HCT116 (cell line): Measurements from ENCODE around the gene ALDH3A2. TPM values are rescaled to one million over a fixed set of nuclear protein-coding genes. Genes with fewer than 3 reads are reported as not detected.
A peak's percentile ranks its signal among the peaks of the same experiment; 100 is the strongest.

ENCODE experiments used
- ATAC-seq: fragments of 200-7000 bp; cut with Tn5 transposase; 2 replicates; pipeline ENCODE4 v1.9.1; 2020; ENCODE audit warnings: mild to moderate bottlenecking, moderate library complexity
- BruUV-seq: library from RNA; stranded (reverse); fragments of 400-500 nt; replicated peaks from 2 replicates; lab custom pipeline; 2021; lab: Mats Ljungman, UMichigan
- CTCF ChIA-PET: fragments of 300-600 bp; sonication (Branson Sonifier 250); formaldehyde crosslinking; loops from one replicate; lab custom pipeline; 2021; ENCODE audit warnings: antibody characterized with exemption; lab: Charles Lee
- POLR2A ChIA-PET: fragments of 300-600, 350-600 bp; sonication (Branson Sonifier 250); formaldehyde crosslinking; loops from one replicate; lab custom pipeline; 2021; ENCODE audit warnings: antibody characterized with exemption; lab: Charles Lee
- RAD21 ChIA-PET, 2 experiments: fragments of 300-600 bp; sonication (Branson Sonifier 250); formaldehyde crosslinking; loops; one replicate each; lab custom pipeline; 2023; ENCODE audit warnings: low total read pairs in 2 of 2; ENCODE audit not compliant: uncharacterized antibody in 2 of 2, unreplicated experiment in 2 of 2, low non-redundant PET in 1 of 2; lab: Charles Lee
- DNase-seq: peaks from one replicate; pipeline ENCODE4 v3.0.0-alpha.2; 2010; ENCODE audit warnings: low read depth, low spot score
- H2AFZ ChIP-seq: fragments of 200-600 bp; shearing (Covaris generic), sonication (generic); 2 replicates; pipeline ENCODE4 v1.6.1; 2017; ENCODE audit warnings: low read depth, mixed run types, mixed read lengths, antibody characterized with exemption, low read length; ENCODE audit not compliant: poor library complexity, severe bottlenecking
- H3K27ac ChIP-seq: 2 replicates; pipeline ENCODE4 v1.5.1; 2012; ENCODE audit warnings: low read depth, low read length
- H3K27me3 ChIP-seq: fragments of 200-600 bp; sonication (generic); 2 replicates; pipeline ENCODE4 v1.6.1; 2016; ENCODE audit warnings: mixed run types, low read length, mixed read lengths; ENCODE audit not compliant: insufficient read depth
- H3K36me3 ChIP-seq, 2 experiments: fragments of 200-500 bp in 1 of 2; fragments of 200-600 bp in 1 of 2; sonication (Bioruptor generic) in 1 of 2; sonication (generic) in 1 of 2; 2 replicates each; pipeline versions ENCODE4 v1.5.1 to v1.6.1; 2014 to 2016; ENCODE audit warnings: low read length in 2 of 2, inconsistent platforms in 1 of 2, mixed read lengths in 1 of 2, mixed run types in 1 of 2; ENCODE audit not compliant: insufficient read depth in 2 of 2, control insufficient read depth in 1 of 2
- H3K4me1 ChIP-seq, 2 experiments: fragments of 200-600 bp in 1 of 2; sonication (generic) in 1 of 2; 2 replicates each; pipeline versions ENCODE4 v1.5.1 to v1.6.1; 2012 to 2017; ENCODE audit warnings: low read length in 2 of 2, inconsistent platforms in 1 of 2, mild to moderate bottlenecking in 1 of 2, mixed read lengths in 1 of 2, mixed run types in 1 of 2, moderate library complexity in 1 of 2; ENCODE audit not compliant: insufficient read depth in 2 of 2, control insufficient read depth in 1 of 2
- H3K4me2 ChIP-seq: fragments of 200-600 bp; sonication (generic); 2 replicates; pipeline ENCODE4 v1.6.1; 2017; ENCODE audit warnings: mixed run types, low read length, mixed read lengths
- H3K4me3 ChIP-seq, 2 experiments: fragments of 200-600 bp in 1 of 2; sonication (generic) in 1 of 2; replicated peaks in 1 of 2; 2 replicates each; pipeline ENCODE4 v1.5.1; 2011 to 2016; ENCODE audit warnings: low read length in 2 of 2, control low read depth in 1 of 2, low read depth in 1 of 2, mild to moderate bottlenecking in 1 of 2, mixed read lengths in 1 of 2, mixed run types in 1 of 2
- H3K79me2 ChIP-seq: fragments of 200-600 bp; sonication (generic); 2 replicates; pipeline ENCODE4 v1.6.1; 2017; ENCODE audit warnings: mild to moderate bottlenecking, mixed run types, low read length, moderate library complexity, mixed read lengths; ENCODE audit not compliant: insufficient read depth
- H3K9ac ChIP-seq: fragments of 200-600 bp; sonication (generic); 2 replicates; pipeline ENCODE4 v1.6.1; 2016; ENCODE audit warnings: low read length, mixed read lengths
- H3K9me2 ChIP-seq: fragments of 200-600 bp; sonication (generic), shearing (Covaris generic); 2 replicates; pipeline ENCODE4 v1.6.1; 2017; ENCODE audit warnings: mixed run types, mild to moderate bottlenecking, moderate library complexity; ENCODE audit not compliant: insufficient read depth
- H3K9me3 ChIP-seq, 2 experiments: fragments of 200-500 bp in 1 of 2; fragments of 200-600 bp in 1 of 2; sonication (Bioruptor generic) in 1 of 2; sonication (generic) in 1 of 2; 2 replicates each; pipeline ENCODE4 v1.6.1; 2014 to 2017; ENCODE audit warnings: low read length in 2 of 2, mixed read lengths in 2 of 2, inconsistent platforms in 1 of 2, low read depth in 1 of 2, mild to moderate bottlenecking in 1 of 2, mixed run types in 1 of 2, moderate library complexity in 1 of 2; ENCODE audit not compliant: control insufficient read depth in 1 of 2, insufficient read depth in 1 of 2
- H4K20me1 ChIP-seq: fragments of 200-600 bp; sonication (generic), shearing (Covaris generic); 2 replicates; pipeline ENCODE4 v1.6.1; 2017; ENCODE audit warnings: mixed run types, mild to moderate bottlenecking, moderate library complexity; ENCODE audit not compliant: insufficient read depth
- CBX3 ChIP-seq: IDR thresholded peaks from 2 replicates; pipeline ENCODE4 v1.6.1; 2012; ENCODE audit warnings: low read depth
- CEBPB ChIP-seq: IDR thresholded peaks from 2 replicates; pipeline ENCODE4 v1.6.1; 2012; ENCODE audit warnings: low read depth
- EGR1 ChIP-seq: IDR thresholded peaks from 2 replicates; pipeline ENCODE4 v1.6.1; 2012; ENCODE audit warnings: low read depth
- ELF1 ChIP-seq: IDR thresholded peaks from 2 replicates; pipeline ENCODE4 v1.6.1; 2012; ENCODE audit warnings: low read depth, borderline replicate concordance
- FOSL1 ChIP-seq: IDR thresholded peaks from 2 replicates; pipeline ENCODE4 v1.6.1; 2012; ENCODE audit warnings: low read depth
- POLR2AphosphoS5 ChIP-seq: IDR thresholded peaks from 2 replicates; pipeline ENCODE4 v1.6.1; 2011; ENCODE audit warnings: mild to moderate bottlenecking, low read depth, low read length, moderate library complexity
- SIN3A ChIP-seq: IDR thresholded peaks from 2 replicates; pipeline ENCODE4 v1.6.1; 2012; ENCODE audit warnings: low read depth
- SP1 ChIP-seq: IDR thresholded peaks from 2 replicates; pipeline ENCODE4 v1.6.1; 2012; ENCODE audit warnings: low read depth
- ZFX ChIP-seq: fragments of 450-650 bp; IDR thresholded peaks from 2 replicates; pipeline ENCODE4 v1.6.1; 2017
- intact Hi-C: fragments of 100-400 bp; cut with micrococcal nuclease; formaldehyde crosslinking; loops from 2 replicates; pipeline ENCODE4 v1.10.0; 2022
- total RNA-seq: library from RNA; stranded (reverse); gene quantifications from one replicate; pipeline ENCODE4 v1.2.1, GENCODE V29; 2021; ENCODE audit not compliant: unreplicated experiment
- TF ChIP-seq, protein P1 (sequence below): IDR thresholded peaks from 2 replicates; pipeline ENCODE4 v1.6.1; 2012
- TF ChIP-seq, protein P2 (sequence below): IDR thresholded peaks from 2 replicates; pipeline ENCODE4 v1.6.1; 2011; ENCODE audit warnings: mild to moderate bottlenecking, low read length, moderate library complexity; ENCODE audit not compliant: insufficient replicate concordance; ENCODE audit errors: extremely low read depth
- TF ChIP-seq, protein P3 (sequence below): IDR thresholded peaks from 2 replicates; pipeline ENCODE4 v1.6.1; 2012; ENCODE audit warnings: low read depth

Gene ALDH3A2
- total RNA-seq, 1 experiment from 2014 or later, result 86.8 TPM

DNA sequence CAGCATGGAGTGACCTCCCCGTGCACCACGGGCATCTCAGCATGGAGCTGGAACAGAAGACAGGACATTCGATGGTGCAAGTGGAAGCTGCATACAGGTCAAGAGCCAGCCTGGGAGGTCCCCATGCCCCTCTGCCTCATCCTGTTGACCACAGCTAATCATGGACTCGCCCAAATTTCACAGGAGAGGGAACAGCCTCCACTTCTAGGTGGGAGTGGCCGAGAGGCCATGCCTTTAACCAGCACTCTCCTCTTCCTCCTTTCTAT is 71.6 kb downstream of the ALDH3A2 start:
- no peak for TF ChIP-seq ELF1
- no peak for TF ChIP-seq ZFX
- TF ChIP-seq CEBPB, result no peak
- TF ChIP-seq, protein P1, sequence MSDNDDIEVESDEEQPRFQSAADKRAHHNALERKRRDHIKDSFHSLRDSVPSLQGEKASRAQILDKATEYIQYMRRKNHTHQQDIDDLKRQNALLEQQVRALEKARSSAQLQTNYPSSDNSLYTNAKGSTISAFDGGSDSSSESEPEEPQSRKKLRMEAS, result no peak
- TF ChIP-seq FOSL1, result no peak
- TF ChIP-seq, protein P2, sequence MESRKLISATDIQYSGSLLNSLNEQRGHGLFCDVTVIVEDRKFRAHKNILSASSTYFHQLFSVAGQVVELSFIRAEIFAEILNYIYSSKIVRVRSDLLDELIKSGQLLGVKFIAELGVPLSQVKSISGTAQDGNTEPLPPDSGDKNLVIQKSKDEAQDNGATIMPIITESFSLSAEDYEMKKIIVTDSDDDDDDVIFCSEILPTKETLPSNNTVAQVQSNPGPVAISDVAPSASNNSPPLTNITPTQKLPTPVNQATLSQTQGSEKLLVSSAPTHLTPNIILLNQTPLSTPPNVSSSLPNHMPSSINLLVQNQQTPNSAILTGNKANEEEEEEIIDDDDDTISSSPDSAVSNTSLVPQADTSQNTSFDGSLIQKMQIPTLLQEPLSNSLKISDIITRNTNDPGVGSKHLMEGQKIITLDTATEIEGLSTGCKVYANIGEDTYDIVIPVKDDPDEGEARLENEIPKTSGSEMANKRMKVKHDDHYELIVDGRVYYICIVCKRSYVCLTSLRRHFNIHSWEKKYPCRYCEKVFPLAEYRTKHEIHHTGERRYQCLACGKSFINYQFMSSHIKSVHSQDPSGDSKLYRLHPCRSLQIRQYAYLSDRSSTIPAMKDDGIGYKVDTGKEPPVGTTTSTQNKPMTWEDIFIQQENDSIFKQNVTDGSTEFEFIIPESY, result no peak
- ChIA-PET RAD21 (no interaction called here), CTCF (interaction anchor here (1.4 kb wide), 1 partner anchor 25 kb away, joined by 4 read pairs; no protein-coding TSS in a partner anchor), POLR2A (no interaction called here)
- Histone ChIP-seq H2AFZ (no peak overlapping the region), H4K20me1 (no peaks in the 10 kb centered on the region), H3K79me2 (no peaks in the 10 kb centered on the region), H3K27ac (no peak overlapping the region), H3K4me1 (peaks cover 13 to 35% of the 10 kb centered on the region in 2 experiments; a peak in 3 of 4 replicates), H3K4me3 (no peak overlapping the region), H3K4me2 (peak overlapping the region; percentile 26; the same call in 1 of the 2 replicates), H3K9me2 (no peaks in the 10 kb centered on the region), H3K9ac (no peak overlapping the region), H3K9me3 (no peaks in the 10 kb centered on the region), H3K36me3 (no peaks in the 10 kb centered on the region), H3K27me3 (no peaks in the 10 kb centered on the region)
- intact Hi-C loops, result no loop called here
- no peak for ATAC-seq
- BruUV-seq, result no TSS peak
- no peak for DNase-seq

DNA sequence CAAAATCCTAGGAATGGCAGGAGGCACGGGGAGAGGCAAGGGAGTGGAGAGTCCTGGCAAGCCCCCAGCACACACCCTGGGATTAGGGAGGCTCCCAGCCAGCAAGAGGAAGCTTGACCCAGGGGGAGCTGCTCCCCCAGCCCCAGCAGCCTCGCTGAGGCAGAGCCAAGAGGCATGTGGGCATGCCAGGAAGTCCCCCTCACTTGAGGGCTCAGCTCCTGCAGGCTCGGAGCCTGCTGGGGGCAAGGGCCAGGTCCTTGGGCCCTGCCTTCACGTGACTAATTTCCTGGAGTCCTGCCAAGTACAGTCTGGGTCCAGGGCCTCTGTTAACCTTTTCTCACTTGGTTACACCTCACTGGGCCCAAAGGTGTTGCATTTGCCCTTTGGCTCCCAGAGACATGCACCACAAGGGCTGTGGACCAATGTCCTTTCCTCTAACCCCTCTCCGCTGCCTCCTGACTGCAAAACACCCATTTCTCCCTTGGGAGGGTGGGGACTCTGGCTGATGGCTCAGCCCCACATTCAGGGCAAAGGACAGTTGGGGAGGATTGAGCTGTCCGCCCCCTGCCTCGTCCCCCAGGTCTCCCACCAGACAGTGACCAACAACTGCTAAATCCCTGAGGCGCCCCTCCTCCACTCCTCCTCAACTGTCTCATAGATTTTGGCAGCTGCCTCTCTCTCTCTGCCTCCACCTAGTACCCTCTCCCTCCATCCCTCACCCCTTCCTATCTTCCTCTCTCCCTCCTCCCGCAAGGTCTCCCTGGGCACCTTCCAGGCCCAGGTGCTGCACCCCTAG is 72.3 kb downstream of the ALDH3A2 start:
- intact Hi-C loops, result no loop called here
- H3K9ac ChIP-seq, result no peak overlapping the region
- H3K27me3 ChIP-seq, result no peaks in the 10 kb centered on the region
- H3K4me1 ChIP-seq, result peaks cover 13 to 35% of the 10 kb centered on the region in 2 experiments; a peak in 3 of 4 replicates
- no peaks in the 10 kb centered on the region for H3K36me3 ChIP-seq
- BruUV-seq, result no TSS peak
- H2AFZ ChIP-seq, result no peak overlapping the region
- H3K27ac ChIP-seq, result no peak overlapping the region
- DNase-seq (no peak), ATAC-seq (no peak)
- no peaks in the 10 kb centered on the region for H3K9me2 ChIP-seq
- ChIA-PET RAD21 (no interaction called here), POLR2A (no interaction called here), CTCF (interaction anchor here (1.4 kb wide), 1 partner anchor 24 kb away, joined by 4 read pairs; no protein-coding TSS in a partner anchor)
- no peaks in the 10 kb centered on the region for H4K20me1 ChIP-seq
- peak overlapping the region; percentile 26; the same call in 1 of the 2 replicates for H3K4me2 ChIP-seq
- H3K9me3 ChIP-seq, result no peaks in the 10 kb centered on the region
- H3K4me3 ChIP-seq, result no peak overlapping the region
- no peaks in the 10 kb centered on the region for H3K79me2 ChIP-seq
- TF ChIP-seq, protein P3, sequence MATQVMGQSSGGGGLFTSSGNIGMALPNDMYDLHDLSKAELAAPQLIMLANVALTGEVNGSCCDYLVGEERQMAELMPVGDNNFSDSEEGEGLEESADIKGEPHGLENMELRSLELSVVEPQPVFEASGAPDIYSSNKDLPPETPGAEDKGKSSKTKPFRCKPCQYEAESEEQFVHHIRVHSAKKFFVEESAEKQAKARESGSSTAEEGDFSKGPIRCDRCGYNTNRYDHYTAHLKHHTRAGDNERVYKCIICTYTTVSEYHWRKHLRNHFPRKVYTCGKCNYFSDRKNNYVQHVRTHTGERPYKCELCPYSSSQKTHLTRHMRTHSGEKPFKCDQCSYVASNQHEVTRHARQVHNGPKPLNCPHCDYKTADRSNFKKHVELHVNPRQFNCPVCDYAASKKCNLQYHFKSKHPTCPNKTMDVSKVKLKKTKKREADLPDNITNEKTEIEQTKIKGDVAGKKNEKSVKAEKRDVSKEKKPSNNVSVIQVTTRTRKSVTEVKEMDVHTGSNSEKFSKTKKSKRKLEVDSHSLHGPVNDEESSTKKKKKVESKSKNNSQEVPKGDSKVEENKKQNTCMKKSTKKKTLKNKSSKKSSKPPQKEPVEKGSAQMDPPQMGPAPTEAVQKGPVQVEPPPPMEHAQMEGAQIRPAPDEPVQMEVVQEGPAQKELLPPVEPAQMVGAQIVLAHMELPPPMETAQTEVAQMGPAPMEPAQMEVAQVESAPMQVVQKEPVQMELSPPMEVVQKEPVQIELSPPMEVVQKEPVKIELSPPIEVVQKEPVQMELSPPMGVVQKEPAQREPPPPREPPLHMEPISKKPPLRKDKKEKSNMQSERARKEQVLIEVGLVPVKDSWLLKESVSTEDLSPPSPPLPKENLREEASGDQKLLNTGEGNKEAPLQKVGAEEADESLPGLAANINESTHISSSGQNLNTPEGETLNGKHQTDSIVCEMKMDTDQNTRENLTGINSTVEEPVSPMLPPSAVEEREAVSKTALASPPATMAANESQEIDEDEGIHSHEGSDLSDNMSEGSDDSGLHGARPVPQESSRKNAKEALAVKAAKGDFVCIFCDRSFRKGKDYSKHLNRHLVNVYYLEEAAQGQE, result no peak
- TF ChIP-seq SIN3A (no peak), CBX3 (no peak), ELF1 (no peak), SP1 (no peak), CEBPB (no peak), POLR2AphosphoS5 (no peak), EGR1 (no peak)
- TF ChIP-seq, protein P1, result no peak
